ENCODE results near the gene DPM1.

The DPM1 gene

DNA sequence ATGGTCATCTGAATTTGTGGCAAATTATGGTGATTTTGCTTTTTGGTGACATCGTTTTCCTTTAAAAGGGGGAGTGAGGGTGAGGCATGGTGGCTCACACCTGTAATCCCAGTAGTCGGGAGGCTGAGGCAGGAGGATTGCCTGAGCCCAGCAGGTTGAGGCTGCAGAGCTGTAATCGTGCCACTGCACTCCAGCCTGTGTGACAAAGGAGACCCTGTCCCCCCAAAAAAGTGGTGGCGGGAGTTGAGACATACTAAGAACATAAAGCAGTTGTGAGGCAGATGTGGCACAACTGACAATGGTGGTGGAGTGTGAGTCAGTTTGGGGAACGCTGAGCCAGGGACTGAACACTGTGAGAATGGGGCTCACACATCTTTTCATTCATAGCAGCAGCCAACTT lies 72.6 kb downstream of the DPM1 start:
- H3K36me3 Mint-ChIP-seq, result peaks cover 11 to 43% of the 10 kb centered on the region in 2 donors
- H3K4me1 Mint-ChIP-seq, result peaks cover 3 to 5% of the 10 kb centered on the region in 2 donors
- peak overlapping the region; percentile 25 for H3K27ac Mint-ChIP-seq
- ATAC-seq (replicated peaks) (no peak), DNase-seq (no peak)
- H3K4me3 Mint-ChIP-seq, result no peak overlapping the region
- no peaks in the 10 kb centered on the region for H3K27me3 Mint-ChIP-seq
- H3K9me3 Mint-ChIP-seq, result no peaks in the 10 kb centered on the region

DNA sequence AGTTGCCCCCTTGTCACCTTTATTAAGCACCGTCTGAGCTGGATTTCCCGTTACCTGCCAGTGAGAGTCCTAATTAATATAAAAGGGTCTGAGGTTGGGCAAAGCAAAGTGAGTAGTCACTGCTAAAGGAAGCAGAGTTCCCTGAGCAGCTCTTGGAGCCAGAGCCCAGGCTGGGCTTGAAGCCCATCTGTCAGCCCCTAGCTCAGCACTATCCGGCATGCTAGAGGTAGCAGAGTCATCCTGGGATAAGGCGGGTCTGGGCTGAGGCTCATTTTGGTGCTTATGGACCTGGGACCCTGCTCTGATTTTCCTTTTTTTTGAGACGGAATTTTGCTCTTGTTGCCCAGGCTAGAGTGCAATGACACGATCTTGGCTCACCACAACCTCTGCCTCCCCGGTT lies 73.3 kb downstream of the DPM1 start:
- H3K27me3 Mint-ChIP-seq, result no peaks in the 10 kb centered on the region
- H3K27ac Mint-ChIP-seq, result peak overlapping the region; percentile 81
- no peak overlapping the region for H3K4me3 Mint-ChIP-seq
- DNase-seq (no peak), ATAC-seq (replicated peaks) (no peak)
- peaks cover 1 to 5% of the 10 kb centered on the region in 2 donors for H3K4me1 Mint-ChIP-seq
- H3K9me3 Mint-ChIP-seq, result no peaks in the 10 kb centered on the region
- H3K36me3 Mint-ChIP-seq, result peaks cover 8 to 43% of the 10 kb centered on the region in 2 donors
